ENCODE measurements around the gene NADK.
"Not testable (repeated sequence)": the region's sequence is repeated elsewhere in the genome, so short reads cannot be mapped to it uniquely, and the experiment has no call there.

The NADK gene

GRCh38 chr1:1703796-1704195 is 74.5 kb downstream of the NADK start:
- no peak for DNase-seq

GRCh38 chr1:1702506-1702905 is 75.8 kb downstream of the NADK start:
- not testable (repeated sequence) for DNase-seq

All from HCEC 1CT (cell line).